Caco-2 (cell line): ENCODE results near the gene ZNF18. TPM values are rescaled to one million over a fixed set of nuclear protein-coding genes. Genes with fewer than 3 reads are reported as not detected.
"Not testable (repeated sequence)": the region's sequence is repeated elsewhere in the genome, so short reads cannot be mapped to it uniquely, and the experiment has no call there.

Source experiments
- BruUV-seq: library from RNA; stranded (reverse); fragments of 400-500 nt; replicated peaks from 2 replicates; lab custom pipeline; 2021; lab: Mats Ljungman, UMichigan
- CTCF ChIA-PET: fragments of 300-600 bp; sonication (Branson Sonifier 250); formaldehyde crosslinking; loops from one replicate; lab custom pipeline; 2022; ENCODE audit warnings: antibody characterized with exemption; lab: Charles Lee
- POLR2A ChIA-PET: fragments of 300-600 bp; sonication (Branson Sonifier 250); formaldehyde crosslinking; loops from one replicate; lab custom pipeline; 2022; ENCODE audit warnings: antibody characterized with exemption; lab: Charles Lee
- DNase-seq, 2 experiments: peaks; one replicate each; pipeline versions ENCODE4 v3.0.0 to v3.0.0-alpha.2; 2020 to 2022
- H3K27me3 ChIP-seq: replicated peaks from 2 replicates; pipeline ENCODE4 v1.6.0; 2011; ENCODE audit warnings: low read length; ENCODE audit not compliant: control insufficient read depth, insufficient read depth
- H3K36me3 ChIP-seq: 2 replicates; pipeline ENCODE4 v1.5.1; 2011; ENCODE audit warnings: low read length; ENCODE audit not compliant: control insufficient read depth, insufficient read depth
- H3K4me1 ChIP-seq: fragments of 250-450 bp; sonication (Bioruptor Pico); 2 replicates; pipeline ENCODE4 v1.5.1; 2020; ENCODE audit warnings: mild to moderate bottlenecking
- H3K4me3 ChIP-seq: 2 replicates; pipeline ENCODE4 v1.5.1; 2011; ENCODE audit warnings: low read depth, mild to moderate bottlenecking, control low read depth, low read length
- H3K9me3 ChIP-seq: fragments of 250-450 bp; sonication (Bioruptor Pico); 2 replicates; pipeline ENCODE4 v1.5.1; 2020; ENCODE audit warnings: mild to moderate bottlenecking, moderate library complexity
- H3K27ac Mint-ChIP-seq: one replicate; pipeline ENCODE4 v1.8.0; 2022; ENCODE audit warnings: mixed read lengths; ENCODE audit not compliant: unreplicated experiment
- H3K27me3 Mint-ChIP-seq: one replicate; pipeline ENCODE4 v1.8.0; 2022; ENCODE audit warnings: mixed read lengths; ENCODE audit not compliant: insufficient read depth, unreplicated experiment
- H3K36me3 Mint-ChIP-seq: one replicate; pipeline ENCODE4 v1.8.0; 2022; ENCODE audit warnings: mild to moderate bottlenecking, mixed read lengths; ENCODE audit not compliant: insufficient read depth, unreplicated experiment
- H3K4me1 Mint-ChIP-seq: one replicate; pipeline ENCODE4 v1.8.0; 2022; ENCODE audit warnings: low read depth, mixed read lengths; ENCODE audit not compliant: unreplicated experiment
- H3K4me3 Mint-ChIP-seq: one replicate; pipeline ENCODE4 v1.8.0; 2022; ENCODE audit warnings: mild to moderate bottlenecking, moderate library complexity, mixed read lengths; ENCODE audit not compliant: unreplicated experiment
- H3K9me3 Mint-ChIP-seq: one replicate; pipeline ENCODE4 v1.8.0; 2022; ENCODE audit warnings: mixed read lengths; ENCODE audit not compliant: unreplicated experiment
- intact Hi-C: fragments of 100-400 bp; cut with micrococcal nuclease; formaldehyde crosslinking; loops from one replicate; pipeline ENCODE4 v1.10.0; 2022; ENCODE audit not compliant: unreplicated experiment
- total RNA-seq: library from RNA; stranded (reverse); gene quantifications from 2 replicates; pipeline ENCODE4 v1.2.3, GENCODE V29; 2022
- TF ChIP-seq, protein P1 (sequence below), 2 experiments: fragments of 200-600 bp in 1 of 2; IDR thresholded peaks; 1 replicate in 1 of 2; 2 replicates in 1 of 2; pipeline versions ENCODE4 v1.5.1 to v1.8.0; 2011 to 2022; ENCODE audit warnings: antibody characterized with exemption in 1 of 2, control low read depth in 1 of 2, inconsistent platforms in 1 of 2, low read depth in 1 of 2, low read length in 1 of 2, mild to moderate bottlenecking in 1 of 2, moderate library complexity in 1 of 2; ENCODE audit not compliant: insufficient read depth in 1 of 2, severe bottlenecking in 1 of 2, unreplicated experiment in 1 of 2

ZNF18 gene
- total RNA-seq, 1 experiment from 2014 or later: 4.4 TPM

DNA sequence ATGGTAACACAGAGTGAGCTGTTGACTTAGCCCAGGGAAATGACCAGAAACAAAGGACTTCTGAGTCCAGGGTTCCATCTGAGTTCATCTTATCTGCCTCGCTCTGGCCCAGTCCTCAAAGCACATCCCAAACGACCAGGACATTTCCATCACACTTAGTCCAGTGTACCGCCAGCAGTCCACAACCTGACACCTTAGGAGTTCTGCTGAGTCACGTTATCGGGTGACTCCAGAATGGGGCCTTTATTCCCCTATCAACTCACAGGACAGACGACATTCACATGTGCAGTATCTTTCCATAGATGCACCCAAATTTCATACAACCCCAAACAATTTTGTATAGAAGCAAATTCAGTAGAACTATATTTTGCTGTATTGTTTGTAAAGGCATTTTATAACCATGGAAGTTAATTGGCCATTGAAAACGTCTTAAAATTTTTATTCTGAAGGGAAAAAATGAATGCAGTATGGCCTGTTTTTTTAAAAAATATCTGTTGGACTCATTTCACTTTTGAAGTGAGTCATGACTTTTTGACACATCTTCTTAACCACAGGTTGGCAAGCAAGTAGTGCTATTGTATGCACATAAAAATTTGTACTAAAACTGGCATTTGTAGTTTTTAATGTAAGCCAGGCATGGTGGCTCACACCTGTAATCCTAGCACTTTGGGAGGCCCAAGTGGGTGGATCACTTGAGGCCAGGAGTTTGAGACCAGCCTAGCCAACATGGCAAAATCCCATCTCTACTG, 46.3 kb downstream of the ZNF18 start:
- DNase-seq: no peak
- Histone ChIP-seq H3K9me3 (no peaks in the 10 kb centered on the region), H3K27me3 (no peaks in the 10 kb centered on the region), H3K4me3 (no peak overlapping the region), H3K4me1 (no peaks in the 10 kb centered on the region), H3K36me3 (no peaks in the 10 kb centered on the region)
- Mint-ChIP-seq H3K9me3 (no peaks in the 10 kb centered on the region), H3K4me3 (no peak overlapping the region), H3K36me3 (no peaks in the 10 kb centered on the region), H3K4me1 (no peaks in the 10 kb centered on the region), H3K27me3 (no peaks in the 10 kb centered on the region), H3K27ac (no peak overlapping the region)
- POLR2A ChIA-PET: no interaction called here
- CTCF ChIA-PET: no interaction called here
- TF ChIP-seq, protein P1, sequence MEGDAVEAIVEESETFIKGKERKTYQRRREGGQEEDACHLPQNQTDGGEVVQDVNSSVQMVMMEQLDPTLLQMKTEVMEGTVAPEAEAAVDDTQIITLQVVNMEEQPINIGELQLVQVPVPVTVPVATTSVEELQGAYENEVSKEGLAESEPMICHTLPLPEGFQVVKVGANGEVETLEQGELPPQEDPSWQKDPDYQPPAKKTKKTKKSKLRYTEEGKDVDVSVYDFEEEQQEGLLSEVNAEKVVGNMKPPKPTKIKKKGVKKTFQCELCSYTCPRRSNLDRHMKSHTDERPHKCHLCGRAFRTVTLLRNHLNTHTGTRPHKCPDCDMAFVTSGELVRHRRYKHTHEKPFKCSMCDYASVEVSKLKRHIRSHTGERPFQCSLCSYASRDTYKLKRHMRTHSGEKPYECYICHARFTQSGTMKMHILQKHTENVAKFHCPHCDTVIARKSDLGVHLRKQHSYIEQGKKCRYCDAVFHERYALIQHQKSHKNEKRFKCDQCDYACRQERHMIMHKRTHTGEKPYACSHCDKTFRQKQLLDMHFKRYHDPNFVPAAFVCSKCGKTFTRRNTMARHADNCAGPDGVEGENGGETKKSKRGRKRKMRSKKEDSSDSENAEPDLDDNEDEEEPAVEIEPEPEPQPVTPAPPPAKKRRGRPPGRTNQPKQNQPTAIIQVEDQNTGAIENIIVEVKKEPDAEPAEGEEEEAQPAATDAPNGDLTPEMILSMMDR (IDR thresholded peaks at IDR 0.05; ENCODE audit: insufficient read depth in 1 of 2, low read depth in 1 of 2, low read length in 1 of 2, severe bottlenecking in 1 of 2, unreplicated experiment in 1 of 2): no peak
- no TSS peak for BruUV-seq
- intact Hi-C loops: no loop called here

DNA sequence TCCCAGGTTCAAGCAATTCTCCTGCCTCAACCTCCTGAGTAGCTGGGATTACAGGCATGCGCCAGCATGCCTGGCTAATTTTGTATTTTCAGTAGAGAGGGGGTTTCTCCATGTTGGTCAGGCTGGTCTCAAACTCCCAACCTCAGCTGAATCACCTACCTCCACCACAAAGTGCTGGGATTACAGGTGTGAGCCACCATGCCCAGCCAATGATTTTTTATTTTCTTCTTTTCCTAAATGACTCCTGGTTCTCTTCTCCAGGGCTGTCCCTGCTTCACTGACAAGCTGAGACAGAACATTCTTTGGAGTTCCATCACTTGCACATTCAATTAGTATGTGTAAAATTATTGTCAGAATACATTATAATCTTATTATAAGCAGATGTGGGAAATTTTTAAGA, 47.7 kb downstream of the ZNF18 start:
- H3K36me3 ChIP-seq, H3K27ac Mint-ChIP-seq, H3K27me3 ChIP-seq, H3K9me3 Mint-ChIP-seq, H3K4me1 Mint-ChIP-seq, POLR2A ChIA-PET, H3K36me3 Mint-ChIP-seq, H3K9me3 ChIP-seq, H3K4me3 Mint-ChIP-seq, CTCF ChIA-PET, DNase-seq, intact Hi-C loops, BruUV-seq, H3K4me1 ChIP-seq, H3K27me3 Mint-ChIP-seq, H3K4me3 ChIP-seq: not testable (repeated sequence)

DNA sequence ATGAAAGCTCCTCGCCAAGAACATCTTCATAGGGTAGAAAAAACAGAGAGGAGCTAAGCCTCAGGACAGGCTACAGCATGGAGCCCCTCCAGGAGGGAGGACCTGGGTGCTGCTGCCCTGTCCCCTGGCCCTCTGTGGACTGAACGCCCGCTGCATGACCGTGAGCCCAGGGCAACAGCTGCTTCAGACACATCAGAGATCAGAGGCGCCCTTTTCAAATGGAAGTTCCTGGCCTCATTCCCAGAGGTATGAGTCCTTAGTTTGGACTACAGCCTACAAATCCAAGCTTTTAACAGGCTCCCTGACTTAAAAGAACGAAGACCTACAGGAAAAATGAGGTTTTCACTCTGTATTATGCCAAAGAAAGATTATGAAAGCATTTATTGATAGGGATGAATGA, 48.5 kb downstream of the ZNF18 start:
- H3K4me1 ChIP-seq: no peaks in the 10 kb centered on the region
- TF ChIP-seq, protein P1 (IDR thresholded peaks at IDR 0.05; ENCODE audit: insufficient read depth in 1 of 2, low read depth in 1 of 2, low read length in 1 of 2, severe bottlenecking in 1 of 2, unreplicated experiment in 1 of 2): no peak
- H3K9me3 ChIP-seq: no peaks in the 10 kb centered on the region
- intact Hi-C loops: no loop called here
- POLR2A ChIA-PET: no interaction called here
- Mint-ChIP-seq H3K4me1 (no peaks in the 10 kb centered on the region), H3K27me3 (peaks cover 2% of the 10 kb centered on the region), H3K27ac (no peak overlapping the region), H3K36me3 (no peaks in the 10 kb centered on the region), H3K4me3 (no peak overlapping the region), H3K9me3 (no peaks in the 10 kb centered on the region)
- H3K27me3 ChIP-seq: no peaks in the 10 kb centered on the region
- no peaks in the 10 kb centered on the region for H3K36me3 ChIP-seq
- CTCF ChIA-PET: no interaction called here
- H3K4me3 ChIP-seq: no peak overlapping the region
- no peak for DNase-seq
- no TSS peak for BruUV-seq
